HCT116 (cell line): ENCODE measurements around the gene RGS19. TPM values are rescaled to one million over a fixed set of nuclear protein-coding genes. Genes with fewer than 3 reads are reported as not detected.

Experiments
- ATAC-seq: fragments of 200-7000 bp; cut with Tn5 transposase; 2 replicates; pipeline ENCODE4 v1.9.1; 2020; ENCODE audit warnings: mild to moderate bottlenecking, moderate library complexity
- BruUV-seq: library from RNA; stranded (reverse); fragments of 400-500 nt; replicated peaks from 2 replicates; lab custom pipeline; 2021; lab: Mats Ljungman, UMichigan
- CTCF ChIA-PET: fragments of 300-600 bp; sonication (Branson Sonifier 250); formaldehyde crosslinking; loops from one replicate; lab custom pipeline; 2021; ENCODE audit warnings: antibody characterized with exemption; lab: Charles Lee
- POLR2A ChIA-PET: fragments of 300-600, 350-600 bp; sonication (Branson Sonifier 250); formaldehyde crosslinking; loops from one replicate; lab custom pipeline; 2021; ENCODE audit warnings: antibody characterized with exemption; lab: Charles Lee
- RAD21 ChIA-PET, 2 experiments: fragments of 300-600 bp; sonication (Branson Sonifier 250); formaldehyde crosslinking; loops; one replicate each; lab custom pipeline; 2023; ENCODE audit warnings: low total read pairs in 2 of 2; ENCODE audit not compliant: uncharacterized antibody in 2 of 2, unreplicated experiment in 2 of 2, low non-redundant PET in 1 of 2; lab: Charles Lee
- DNase-seq: peaks from one replicate; pipeline ENCODE4 v3.0.0-alpha.2; 2010; ENCODE audit warnings: low read depth, low spot score
- H2AFZ ChIP-seq: fragments of 200-600 bp; shearing (Covaris generic), sonication (generic); 2 replicates; pipeline ENCODE4 v1.6.1; 2017; ENCODE audit warnings: low read depth, mixed run types, mixed read lengths, antibody characterized with exemption, low read length; ENCODE audit not compliant: poor library complexity, severe bottlenecking
- H3K27ac ChIP-seq: 2 replicates; pipeline ENCODE4 v1.5.1; 2012; ENCODE audit warnings: low read depth, low read length
- H3K27me3 ChIP-seq: fragments of 200-600 bp; sonication (generic); 2 replicates; pipeline ENCODE4 v1.6.1; 2016; ENCODE audit warnings: mixed run types, low read length, mixed read lengths; ENCODE audit not compliant: insufficient read depth
- H3K36me3 ChIP-seq, 2 experiments: fragments of 200-500 bp in 1 of 2; fragments of 200-600 bp in 1 of 2; sonication (Bioruptor generic) in 1 of 2; sonication (generic) in 1 of 2; 2 replicates each; pipeline versions ENCODE4 v1.5.1 to v1.6.1; 2014 to 2016; ENCODE audit warnings: low read length in 2 of 2, inconsistent platforms in 1 of 2, mixed read lengths in 1 of 2, mixed run types in 1 of 2; ENCODE audit not compliant: insufficient read depth in 2 of 2, control insufficient read depth in 1 of 2
- H3K4me1 ChIP-seq, 2 experiments: fragments of 200-600 bp in 1 of 2; sonication (generic) in 1 of 2; 2 replicates each; pipeline versions ENCODE4 v1.5.1 to v1.6.1; 2012 to 2017; ENCODE audit warnings: low read length in 2 of 2, inconsistent platforms in 1 of 2, mild to moderate bottlenecking in 1 of 2, mixed read lengths in 1 of 2, mixed run types in 1 of 2, moderate library complexity in 1 of 2; ENCODE audit not compliant: insufficient read depth in 2 of 2, control insufficient read depth in 1 of 2
- H3K4me2 ChIP-seq: fragments of 200-600 bp; sonication (generic); 2 replicates; pipeline ENCODE4 v1.6.1; 2017; ENCODE audit warnings: mixed run types, low read length, mixed read lengths
- H3K4me3 ChIP-seq, 2 experiments: fragments of 200-600 bp in 1 of 2; sonication (generic) in 1 of 2; replicated peaks in 1 of 2; 2 replicates each; pipeline ENCODE4 v1.5.1; 2011 to 2016; ENCODE audit warnings: low read length in 2 of 2, control low read depth in 1 of 2, low read depth in 1 of 2, mild to moderate bottlenecking in 1 of 2, mixed read lengths in 1 of 2, mixed run types in 1 of 2
- H3K79me2 ChIP-seq: fragments of 200-600 bp; sonication (generic); 2 replicates; pipeline ENCODE4 v1.6.1; 2017; ENCODE audit warnings: mild to moderate bottlenecking, mixed run types, low read length, moderate library complexity, mixed read lengths; ENCODE audit not compliant: insufficient read depth
- H3K9ac ChIP-seq: fragments of 200-600 bp; sonication (generic); 2 replicates; pipeline ENCODE4 v1.6.1; 2016; ENCODE audit warnings: low read length, mixed read lengths
- H3K9me2 ChIP-seq: fragments of 200-600 bp; sonication (generic), shearing (Covaris generic); 2 replicates; pipeline ENCODE4 v1.6.1; 2017; ENCODE audit warnings: mixed run types, mild to moderate bottlenecking, moderate library complexity; ENCODE audit not compliant: insufficient read depth
- H3K9me3 ChIP-seq, 2 experiments: fragments of 200-500 bp in 1 of 2; fragments of 200-600 bp in 1 of 2; sonication (Bioruptor generic) in 1 of 2; sonication (generic) in 1 of 2; 2 replicates each; pipeline ENCODE4 v1.6.1; 2014 to 2017; ENCODE audit warnings: low read length in 2 of 2, mixed read lengths in 2 of 2, inconsistent platforms in 1 of 2, low read depth in 1 of 2, mild to moderate bottlenecking in 1 of 2, mixed run types in 1 of 2, moderate library complexity in 1 of 2; ENCODE audit not compliant: control insufficient read depth in 1 of 2, insufficient read depth in 1 of 2
- H4K20me1 ChIP-seq: fragments of 200-600 bp; sonication (generic), shearing (Covaris generic); 2 replicates; pipeline ENCODE4 v1.6.1; 2017; ENCODE audit warnings: mixed run types, mild to moderate bottlenecking, moderate library complexity; ENCODE audit not compliant: insufficient read depth
- ELF1 ChIP-seq: IDR thresholded peaks from 2 replicates; pipeline ENCODE4 v1.6.1; 2012; ENCODE audit warnings: low read depth, borderline replicate concordance
- EZH2 ChIP-seq: fragments of 200-600 bp; sonication (generic); IDR thresholded peaks from 2 replicates; pipeline ENCODE4 v1.6.1; 2017; ENCODE audit warnings: antibody characterized with exemption, mixed run types
- FOSL1 ChIP-seq: IDR thresholded peaks from 2 replicates; pipeline ENCODE4 v1.6.1; 2012; ENCODE audit warnings: low read depth
- RAD21 ChIP-seq: IDR thresholded peaks from 2 replicates; pipeline ENCODE4 v1.6.1; 2012; ENCODE audit warnings: low read depth, mild to moderate bottlenecking
- SIN3A ChIP-seq: IDR thresholded peaks from 2 replicates; pipeline ENCODE4 v1.6.1; 2012; ENCODE audit warnings: low read depth
- SRF ChIP-seq: IDR thresholded peaks from 2 replicates; pipeline ENCODE4 v1.6.1; 2012; ENCODE audit warnings: low read depth
- ZNF274 ChIP-seq: fragments of 200-500 bp; sonication (Bioruptor generic); IDR thresholded peaks from 2 replicates; pipeline ENCODE4 v1.6.1; 2014; ENCODE audit warnings: mild to moderate bottlenecking, low read depth, low read length, inconsistent platforms
- intact Hi-C: fragments of 100-400 bp; cut with micrococcal nuclease; formaldehyde crosslinking; loops from 2 replicates; pipeline ENCODE4 v1.10.0; 2022
- total RNA-seq: library from RNA; stranded (reverse); gene quantifications from one replicate; pipeline ENCODE4 v1.2.1, GENCODE V29; 2021; ENCODE audit not compliant: unreplicated experiment
- TF ChIP-seq, protein P1 (sequence below): IDR thresholded peaks from 2 replicates; pipeline ENCODE4 v1.6.1; 2011; ENCODE audit warnings: mild to moderate bottlenecking, low read length, moderate library complexity; ENCODE audit not compliant: insufficient replicate concordance; ENCODE audit errors: extremely low read depth

Gene RGS19
- total RNA-seq, 1 experiment from 2014 or later, result 21.4 TPM

DNA sequence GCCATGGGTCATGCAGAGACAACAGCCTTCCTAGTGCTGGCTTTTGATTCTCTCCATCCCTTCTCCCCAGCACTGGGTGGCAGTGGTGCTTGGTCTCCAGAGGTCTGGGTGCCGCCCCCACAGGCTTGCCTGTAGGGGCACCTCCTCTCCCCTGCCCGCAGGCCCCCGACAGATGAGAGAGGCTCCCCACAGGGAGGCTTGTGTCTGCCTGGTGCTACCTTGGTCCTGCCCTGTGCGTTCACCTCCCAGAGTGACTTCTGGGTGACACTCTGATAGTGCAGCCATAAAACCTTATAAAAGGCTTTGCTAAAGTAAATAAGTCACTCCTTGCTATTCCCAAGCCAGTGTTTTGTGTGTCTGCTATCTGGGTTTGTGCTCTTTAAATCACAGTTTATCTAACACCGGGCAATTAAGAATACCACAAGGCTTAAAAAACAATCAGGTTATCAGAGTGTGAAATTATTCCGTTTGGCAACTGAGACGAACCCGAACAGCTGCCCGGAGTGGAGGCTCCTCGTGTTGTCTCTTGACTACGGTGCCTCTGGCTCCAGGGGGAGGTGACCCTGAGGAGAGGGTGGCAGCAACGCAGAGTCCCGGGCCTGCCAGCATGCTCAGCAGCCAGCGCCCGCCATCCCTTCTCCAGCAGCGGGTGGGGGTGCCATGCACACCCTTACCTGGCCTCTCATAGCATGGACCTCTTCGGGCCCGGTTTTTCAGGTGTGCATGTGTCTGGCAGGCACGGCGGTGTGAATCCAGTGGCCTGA is 48.8 kb downstream of the RGS19 start:
- H3K79me2 ChIP-seq, result no peaks in the 10 kb centered on the region
- no TSS peak for BruUV-seq
- POLR2A ChIA-PET, result no interaction called here

More for the DNA sequence above, 48.8 kb downstream of the RGS19 start:
- no peak overlapping the region for H3K9ac ChIP-seq
- no peak overlapping the region for H3K4me2 ChIP-seq
- DNase-seq (no peak), ATAC-seq (no peak)
- intact Hi-C loops, result no loop called here
- no peaks in the 10 kb centered on the region for H4K20me1 ChIP-seq
- no peak overlapping the region for H3K4me3 ChIP-seq
- RAD21 ChIA-PET, result no interaction called here
- H3K27ac ChIP-seq, result no peak overlapping the region
- CTCF ChIA-PET, result no interaction called here
- H3K4me1 ChIP-seq, result no peaks in the 10 kb centered on the region
- TF ChIP-seq ELF1 (no peak), ZNF274 (no peak), RAD21 (no peak), SRF (no peak), EZH2 (no peak), SIN3A (no peak), FOSL1 (no peak)
- TF ChIP-seq, protein P1, sequence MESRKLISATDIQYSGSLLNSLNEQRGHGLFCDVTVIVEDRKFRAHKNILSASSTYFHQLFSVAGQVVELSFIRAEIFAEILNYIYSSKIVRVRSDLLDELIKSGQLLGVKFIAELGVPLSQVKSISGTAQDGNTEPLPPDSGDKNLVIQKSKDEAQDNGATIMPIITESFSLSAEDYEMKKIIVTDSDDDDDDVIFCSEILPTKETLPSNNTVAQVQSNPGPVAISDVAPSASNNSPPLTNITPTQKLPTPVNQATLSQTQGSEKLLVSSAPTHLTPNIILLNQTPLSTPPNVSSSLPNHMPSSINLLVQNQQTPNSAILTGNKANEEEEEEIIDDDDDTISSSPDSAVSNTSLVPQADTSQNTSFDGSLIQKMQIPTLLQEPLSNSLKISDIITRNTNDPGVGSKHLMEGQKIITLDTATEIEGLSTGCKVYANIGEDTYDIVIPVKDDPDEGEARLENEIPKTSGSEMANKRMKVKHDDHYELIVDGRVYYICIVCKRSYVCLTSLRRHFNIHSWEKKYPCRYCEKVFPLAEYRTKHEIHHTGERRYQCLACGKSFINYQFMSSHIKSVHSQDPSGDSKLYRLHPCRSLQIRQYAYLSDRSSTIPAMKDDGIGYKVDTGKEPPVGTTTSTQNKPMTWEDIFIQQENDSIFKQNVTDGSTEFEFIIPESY, result no peak
- H3K27me3 ChIP-seq, result no peaks in the 10 kb centered on the region
- H3K9me3 ChIP-seq, result no peaks in the 10 kb centered on the region
- no peaks in the 10 kb centered on the region for H3K9me2 ChIP-seq
- no peak overlapping the region for H2AFZ ChIP-seq
- peaks cover 9 to 13% of the 10 kb centered on the region in 2 experiments; a peak in 3 of 4 replicates for H3K36me3 ChIP-seq
